Tibial nerve (tissue), 4 donors: ENCODE measurements around the gene GPAT2. TPM values are rescaled to one million over a fixed set of nuclear protein-coding genes. Genes with fewer than 3 reads are reported as not detected.

Experiments
- small RNA-seq: library from RNA; depleted of rRNA; stranded (forward); fragments of <200 nt; gene quantifications from one replicate; pipeline ENCODE3, GENCODE V24; 2016
- total RNA-seq, 4 donors: library from RNA; depleted of rRNA; stranded (reverse); fragments of >200 nt; gene quantifications; one replicate each; pipeline ENCODE4 v1.1.0, GENCODE V29; 2016

Gene GPAT2
- total RNA-seq, 4 donors from 2014 or later, result 4.2 to 12.4 (median 6.4) TPM

Small RNAs within 50 kb of the gene (small RNA-seq; reads per million reads assigned to genes)
- gene RN7SL210P, result not detected

Other genes starting within 250 kb of the GPAT2 start
- gene ANKRD36C, start 43.1 kb downstream of the GPAT2 start, total RNA-seq, result 10 to 100 TPM; 68.2 to 69.7 (median 69.2) TPM
- gene ADRA2B, start 81.7 kb upstream of the GPAT2 start, total RNA-seq, result 1 to 10 TPM; 2.1 to 5.0 (median 4.7) TPM
- gene ASTL, start 103.6 kb upstream of the GPAT2 start, total RNA-seq, result under 1 TPM in 1 of 4 donors, not detected in 3; 0.60 TPM
- 10 to 100 TPM; 14.0 to 21.1 (median 15.6) TPM for gene DUSP2, start 110.5 kb upstream of the GPAT2 start, total RNA-seq
- gene STARD7, start 173.9 kb upstream of the GPAT2 start, total RNA-seq, result 100 to 1,000 TPM in 1 of 4 donors, 10 to 100 TPM in 3; 77.3 to 111 (median 85.0) TPM
- 10 to 100 TPM; 27.1 to 35.4 (median 30.7) TPM for gene TMEM127, start 231.1 kb upstream of the GPAT2 start, total RNA-seq
- gene CIAO1, start 231.3 kb upstream of the GPAT2 start, total RNA-seq, result 100 to 1,000 TPM; 132 to 172 (median 151) TPM